Fibroblast of lung (primary cell): ENCODE measurements around the gene IGFBPL1.

ENCODE experiments used
- EZH2 ChIP-seq: IDR thresholded peaks from 2 replicates; pipeline ENCODE4 v1.5.1; 2012; ENCODE audit warnings: low read length, control low read depth, mild to moderate bottlenecking; ENCODE audit errors: missing control alignments
- TF ChIP-seq, protein P1 (sequence below), 2 donors: IDR thresholded peaks in 1 of 2; conservative IDR thresholded peaks in 1 of 2; 1 replicate in 1 of 2; 2 replicates in 1 of 2; pipeline ENCODE4 v1.5.1; 2011 to 2012; ENCODE audit warnings: low read length in 2 of 2, control low read depth in 1 of 2, inconsistent platforms in 1 of 2, low read depth in 1 of 2, mild to moderate bottlenecking in 1 of 2

DNA sequence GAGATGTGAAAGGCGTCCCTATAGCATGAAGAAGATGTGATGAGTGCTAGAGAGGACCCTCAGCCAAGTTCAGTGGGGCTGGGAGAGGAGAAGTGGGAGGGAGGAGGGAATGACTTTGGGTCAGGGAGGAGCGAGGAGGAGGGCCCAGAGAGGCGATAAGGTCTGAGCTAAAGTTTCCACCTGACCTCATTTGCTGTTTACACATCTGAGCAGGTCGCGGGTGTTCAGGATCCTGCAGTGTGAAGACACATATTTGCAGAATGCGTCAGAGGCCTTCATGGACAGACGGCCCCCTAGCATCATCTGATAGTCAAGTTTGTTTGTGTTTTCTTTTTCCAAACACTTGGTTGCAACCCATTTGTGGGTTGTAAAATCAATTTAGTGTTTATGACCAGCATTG lies 18.9 kb upstream of the IGFBPL1 start:
- TF ChIP-seq, protein P1, sequence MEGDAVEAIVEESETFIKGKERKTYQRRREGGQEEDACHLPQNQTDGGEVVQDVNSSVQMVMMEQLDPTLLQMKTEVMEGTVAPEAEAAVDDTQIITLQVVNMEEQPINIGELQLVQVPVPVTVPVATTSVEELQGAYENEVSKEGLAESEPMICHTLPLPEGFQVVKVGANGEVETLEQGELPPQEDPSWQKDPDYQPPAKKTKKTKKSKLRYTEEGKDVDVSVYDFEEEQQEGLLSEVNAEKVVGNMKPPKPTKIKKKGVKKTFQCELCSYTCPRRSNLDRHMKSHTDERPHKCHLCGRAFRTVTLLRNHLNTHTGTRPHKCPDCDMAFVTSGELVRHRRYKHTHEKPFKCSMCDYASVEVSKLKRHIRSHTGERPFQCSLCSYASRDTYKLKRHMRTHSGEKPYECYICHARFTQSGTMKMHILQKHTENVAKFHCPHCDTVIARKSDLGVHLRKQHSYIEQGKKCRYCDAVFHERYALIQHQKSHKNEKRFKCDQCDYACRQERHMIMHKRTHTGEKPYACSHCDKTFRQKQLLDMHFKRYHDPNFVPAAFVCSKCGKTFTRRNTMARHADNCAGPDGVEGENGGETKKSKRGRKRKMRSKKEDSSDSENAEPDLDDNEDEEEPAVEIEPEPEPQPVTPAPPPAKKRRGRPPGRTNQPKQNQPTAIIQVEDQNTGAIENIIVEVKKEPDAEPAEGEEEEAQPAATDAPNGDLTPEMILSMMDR (conservative IDR thresholded peaks at IDR 0.05 in 1 of 2, IDR thresholded peaks at IDR 0.05 in 1 of 2; ENCODE audit: low read depth in 1 of 2, low read length in 2 of 2), result no peak
- no peak for TF ChIP-seq EZH2
